ENCODE data around the gene CARNS1.

DNA sequence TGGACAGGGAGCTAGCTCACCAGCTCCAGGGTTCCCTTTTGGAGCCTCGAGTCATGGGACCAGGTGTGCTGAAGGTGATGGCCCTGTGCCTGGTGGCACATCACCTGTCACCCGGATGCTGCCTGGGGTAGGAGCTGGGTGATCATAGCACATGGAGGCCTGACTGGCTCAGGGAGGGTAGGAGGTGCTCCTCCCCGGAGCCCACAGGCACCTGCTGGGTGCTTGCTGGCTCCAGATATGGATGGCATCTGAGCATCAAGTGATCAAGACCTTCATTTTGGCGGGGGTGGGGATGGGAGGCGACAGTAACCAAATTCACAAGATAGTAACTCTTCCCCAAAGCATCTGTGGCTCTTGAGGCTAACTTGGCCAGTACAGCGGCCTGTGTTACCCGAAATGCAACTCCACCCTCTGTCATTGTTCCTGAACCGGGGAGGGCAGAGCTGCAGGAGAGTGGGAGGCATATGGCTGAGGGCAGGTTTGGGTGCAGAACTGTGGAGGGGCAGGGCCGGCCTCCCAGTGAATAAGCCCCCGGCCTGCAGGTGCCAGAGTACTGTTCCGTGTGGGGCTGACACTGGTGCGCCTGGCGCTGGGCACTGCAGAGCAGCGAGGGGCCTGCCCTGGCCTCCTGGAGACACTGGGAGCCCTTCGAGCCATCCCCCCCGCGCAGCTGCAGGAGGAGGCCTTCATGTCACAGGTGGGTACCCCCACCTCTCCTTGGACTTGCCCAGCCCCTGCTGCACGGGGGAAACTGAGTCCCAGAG is 6.9 kb upstream of the CARNS1 start:
- TF ChIP-seq, protein P1, sequence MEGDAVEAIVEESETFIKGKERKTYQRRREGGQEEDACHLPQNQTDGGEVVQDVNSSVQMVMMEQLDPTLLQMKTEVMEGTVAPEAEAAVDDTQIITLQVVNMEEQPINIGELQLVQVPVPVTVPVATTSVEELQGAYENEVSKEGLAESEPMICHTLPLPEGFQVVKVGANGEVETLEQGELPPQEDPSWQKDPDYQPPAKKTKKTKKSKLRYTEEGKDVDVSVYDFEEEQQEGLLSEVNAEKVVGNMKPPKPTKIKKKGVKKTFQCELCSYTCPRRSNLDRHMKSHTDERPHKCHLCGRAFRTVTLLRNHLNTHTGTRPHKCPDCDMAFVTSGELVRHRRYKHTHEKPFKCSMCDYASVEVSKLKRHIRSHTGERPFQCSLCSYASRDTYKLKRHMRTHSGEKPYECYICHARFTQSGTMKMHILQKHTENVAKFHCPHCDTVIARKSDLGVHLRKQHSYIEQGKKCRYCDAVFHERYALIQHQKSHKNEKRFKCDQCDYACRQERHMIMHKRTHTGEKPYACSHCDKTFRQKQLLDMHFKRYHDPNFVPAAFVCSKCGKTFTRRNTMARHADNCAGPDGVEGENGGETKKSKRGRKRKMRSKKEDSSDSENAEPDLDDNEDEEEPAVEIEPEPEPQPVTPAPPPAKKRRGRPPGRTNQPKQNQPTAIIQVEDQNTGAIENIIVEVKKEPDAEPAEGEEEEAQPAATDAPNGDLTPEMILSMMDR (IDR thresholded peaks at IDR 0.05) = no peak
- TF ChIP-seq POLR2A (IDR thresholded peaks at IDR 0.05) = no peak
- no peak for TF ChIP-seq EP300 (IDR thresholded peaks at IDR 0.05)
